ENCODE results near the gene PCDHB12. TPM values are rescaled to one million over a fixed set of nuclear protein-coding genes. Genes with fewer than 3 reads are reported as not detected.

PCDHB12 gene
- polyA plus RNA-seq, 1 donor = 1.2 TPM

GRCh38 chr5:141261238-141261546 lies 52.7 kb downstream of the PCDHB12 start:
- H3K36me3 ChIP-seq (ENCODE audit: control insufficient read depth, insufficient read depth, low read length) = no peaks in the 10 kb centered on the region
- H3K4me3 ChIP-seq (ENCODE audit: low read length) = no peak overlapping the region
- peaks cover 46% of the 10 kb centered on the region for H3K9me3 ChIP-seq (ENCODE audit: control insufficient read depth, low read depth, low read length)
- 100% methylated on average over 1 of the region's 1 CpG for WGBS (ENCODE audit: insufficient coverage, low lambda C conversion rate)
- H3K4me1 ChIP-seq (ENCODE audit: control insufficient read depth, insufficient read depth, low read length) = no peaks in the 10 kb centered on the region
- no peak overlapping the region for H3K27ac ChIP-seq (ENCODE audit: low read length)
- no peak for DNase-seq
- H3K27me3 ChIP-seq (ENCODE audit: control insufficient read depth, insufficient read depth, low read length) = no peaks in the 10 kb centered on the region

Other genes with a start within 250 kb of the PCDHB12 start
- 2.4 TPM for gene PCDHAC2, start 242.2 kb upstream of the PCDHB12 start, polyA plus RNA-seq
- 0.31 TPM for gene PCDHB1, start 157.3 kb upstream of the PCDHB12 start, polyA plus RNA-seq
- gene PCDHB2, start 114.1 kb upstream of the PCDHB12 start, polyA plus RNA-seq = 1.7 TPM
- 1.1 TPM for gene PCDHB3, start 108.2 kb upstream of the PCDHB12 start, polyA plus RNA-seq
- gene PCDHB4, start 86.9 kb upstream of the PCDHB12 start, polyA plus RNA-seq = 1.6 TPM
- 2.1 TPM for gene PCDHB5, start 73.5 kb upstream of the PCDHB12 start, polyA plus RNA-seq
- 0.96 TPM for gene PCDHB6, start 58.7 kb upstream of the PCDHB12 start, polyA plus RNA-seq
- gene PCDHB7, start 36.1 kb upstream of the PCDHB12 start, polyA plus RNA-seq = 1.3 TPM
- 0.67 TPM for gene PCDHB8, start 30.9 kb upstream of the PCDHB12 start, polyA plus RNA-seq
- gene PCDHB16, start 26.3 kb upstream of the PCDHB12 start, polyA plus RNA-seq = 1.1 TPM
- 0.73 TPM for gene PCDHB9, start 21.6 kb upstream of the PCDHB12 start, polyA plus RNA-seq
- gene PCDHB10, start 16.4 kb upstream of the PCDHB12 start, polyA plus RNA-seq = 2.9 TPM
- gene PCDHB11, start 9.1 kb upstream of the PCDHB12 start, polyA plus RNA-seq = 1.1 TPM
- gene PCDHB13, start 5.2 kb downstream of the PCDHB12 start, polyA plus RNA-seq = 1.4 TPM
- 2.7 TPM for gene PCDHB14, start 14.6 kb downstream of the PCDHB12 start, polyA plus RNA-seq
- 3.0 TPM for gene PCDHB15, start 36.7 kb downstream of the PCDHB12 start, polyA plus RNA-seq
- 0.04 TPM for gene SLC25A2, start 95.3 kb downstream of the PCDHB12 start, polyA plus RNA-seq
- gene TAF7, start 112.1 kb downstream of the PCDHB12 start, polyA plus RNA-seq = 88.9 TPM
- gene PCDHGA1, start 121.8 kb downstream of the PCDHB12 start, polyA plus RNA-seq = 0.30 TPM
- 1.3 TPM for gene PCDHGA2, start 130.0 kb downstream of the PCDHB12 start, polyA plus RNA-seq
- 0.96 TPM for gene PCDHGA3, start 135.1 kb downstream of the PCDHB12 start, polyA plus RNA-seq
- 0.52 TPM for gene PCDHGB1, start 141.4 kb downstream of the PCDHB12 start, polyA plus RNA-seq
- 0.79 TPM for gene PCDHGA4, start 146.3 kb downstream of the PCDHB12 start, polyA plus RNA-seq
- 1.0 TPM for gene PCDHGB2, start 151.3 kb downstream of the PCDHB12 start, polyA plus RNA-seq
- gene PCDHGA5, start 155.4 kb downstream of the PCDHB12 start, polyA plus RNA-seq = 1.5 TPM
- 0.85 TPM for gene PCDHGB3, start 161.5 kb downstream of the PCDHB12 start, polyA plus RNA-seq
- gene PCDHGA6, start 165.2 kb downstream of the PCDHB12 start, polyA plus RNA-seq = 1.9 TPM
- gene PCDHGA7, start 174.0 kb downstream of the PCDHB12 start, polyA plus RNA-seq = 0.69 TPM
- 1.4 TPM for gene PCDHGB4, start 179.0 kb downstream of the PCDHB12 start, polyA plus RNA-seq
- gene PCDHGA8, start 183.9 kb downstream of the PCDHB12 start, polyA plus RNA-seq = 0.19 TPM
- gene PCDHGB5, start 189.2 kb downstream of the PCDHB12 start, polyA plus RNA-seq = 1.8 TPM
- 1.9 TPM for gene PCDHGA9, start 194.1 kb downstream of the PCDHB12 start, polyA plus RNA-seq
- 2.9 TPM for gene PCDHGB6, start 199.3 kb downstream of the PCDHB12 start, polyA plus RNA-seq
- gene PCDHGA10, start 204.3 kb downstream of the PCDHB12 start, polyA plus RNA-seq = 2.1 TPM
- 3.6 TPM for gene PCDHGB7, start 209.0 kb downstream of the PCDHB12 start, polyA plus RNA-seq
- gene PCDHGA11, start 212.3 kb downstream of the PCDHB12 start, polyA plus RNA-seq = 1.4 TPM
- gene PCDHGA12, start 221.8 kb downstream of the PCDHB12 start, polyA plus RNA-seq = 0.81 TPM

All from large intestine (tissue), 3 donors.